GM21717 (cell line): Measurements from ENCODE around the gene GIGYF2.

ENCODE experiments used
- ATAC-seq: cut with Tn5 transposase; IDR thresholded peaks from one replicate; pipeline ENCODE4 v1.9.1; 2021; ENCODE audit warnings: mild to moderate bottlenecking, moderate library complexity; ENCODE audit not compliant: unreplicated experiment

The GIGYF2 gene

GRCh38 chr2:232863996-232864395, 166.9 kb downstream of the GIGYF2 start:
- ATAC-seq: no peak

GRCh38 chr2:232865165-232865564, 168.0 kb downstream of the GIGYF2 start:
- ATAC-seq: no peak

GRCh38 chr2:232866104-232866503, 169.0 kb downstream of the GIGYF2 start:
- ATAC-seq: no peak

GRCh38 chr2:232869138-232870017, 172.2 kb downstream of the GIGYF2 start:
- no peak for ATAC-seq

- no peak for ATAC-seq
Measured at GRCh38 chr2:232870018-232870765, 173.1 kb downstream of the GIGYF2 start, which contains the start of gene SNORC. TSS of gene SNORC (plus strand) at chr2:232870264. CDS start at chr2:232870342, 78 bp downstream.

GRCh38 chr2:232870766-232871371, 173.7 kb downstream of the GIGYF2 start:
- ATAC-seq: no peak

- no peak for ATAC-seq
Measured at GRCh38 chr2:232871418-232871834, 174.3 kb downstream of the GIGYF2 start.

GRCh38 chr2:232871835-232872736, 175.0 kb downstream of the GIGYF2 start:
- ATAC-seq: no peak

- no peak for ATAC-seq
Measured at GRCh38 chr2:232872826-232873225, 175.7 kb downstream of the GIGYF2 start.

GRCh38 chr2:232873292-232873908, 176.3 kb downstream of the GIGYF2 start:
- ATAC-seq: no peak

- ATAC-seq: no peak
Measured at GRCh38 chr2:232873909-232874641, 176.9 kb downstream of the GIGYF2 start.

- no peak for ATAC-seq
Measured at GRCh38 chr2:232874677-232875223, 177.6 kb downstream of the GIGYF2 start.

- no peak for ATAC-seq
Measured at GRCh38 chr2:232875256-232876121, 178.4 kb downstream of the GIGYF2 start.

GRCh38 chr2:232876161-232876977, 179.2 kb downstream of the GIGYF2 start:
- ATAC-seq: no peak

GRCh38 chr2:232876978-232877441, 179.9 kb downstream of the GIGYF2 start:
- no peak for ATAC-seq

GRCh38 chr2:232877940-232878511, 180.9 kb downstream of the GIGYF2 start:
- ATAC-seq: no peak
